HUES64 (cell line): ENCODE measurements around the gene COBL.

ENCODE experiments used
- H3K27ac ChIP-seq: 2 replicates; pipeline ENCODE4 v1.7.0; 2013; ENCODE audit warnings: low read depth, low read length, inconsistent platforms
- H3K27me3 ChIP-seq: 2 replicates; pipeline ENCODE4 v1.6.1; 2013; ENCODE audit warnings: mild to moderate bottlenecking, low read length; ENCODE audit not compliant: insufficient read depth
- H3K36me3 ChIP-seq: 2 replicates; pipeline ENCODE4 v1.6.1; 2013; ENCODE audit warnings: mild to moderate bottlenecking, low read length; ENCODE audit not compliant: insufficient read depth
- H3K4me1 ChIP-seq: 2 replicates; pipeline ENCODE4 v1.6.1; 2013; ENCODE audit warnings: mild to moderate bottlenecking, low read length, moderate library complexity; ENCODE audit not compliant: insufficient read depth
- H3K4me3 ChIP-seq: 2 replicates; pipeline ENCODE4 v1.5.1; 2013; ENCODE audit warnings: mild to moderate bottlenecking, low read length, moderate library complexity
- H3K9ac ChIP-seq: 2 replicates; pipeline ENCODE4 v1.6.1; 2013; ENCODE audit warnings: mild to moderate bottlenecking, low read depth, low read length
- H3K9me3 ChIP-seq: 2 replicates; pipeline ENCODE4 v1.6.1; 2013; ENCODE audit warnings: low read depth, low read length; ENCODE audit not compliant: insufficient read depth
- WGBS: fragments of 150-250, 120-280 bp; methylation state at CpG from one replicate; pipeline ENCODE4 v1.1.7; 2013; ENCODE audit warnings: missing lambda C conversion rate; 5-methylcytosine and 5-hydroxymethylcytosine counted together

COBL gene

GRCh38 chr7:51175316-51175991 lies 141.2 kb downstream of the COBL start:
- WGBS, result 12% methylated on average over 5 of the region's 6 CpGs

GRCh38 chr7:51165337-51165736 lies 151.3 kb downstream of the COBL start:
- Histone ChIP-seq H3K9ac (no peak overlapping the region), H3K4me1 (peaks cover 4% of the 10 kb centered on the region), H3K27ac (no peak overlapping the region), H3K4me3 (no peak overlapping the region), H3K27me3 (no peaks in the 10 kb centered on the region), H3K9me3 (no peaks in the 10 kb centered on the region), H3K36me3 (no peaks in the 10 kb centered on the region)
- no CpG with 5 or more reads among the region's 1 CpG for WGBS

More at GRCh38 chr7:51175316-51175991, 141.2 kb downstream of the COBL start:
- Histone ChIP-seq H3K36me3 (no peaks in the 10 kb centered on the region), H3K4me1 (peaks cover 31% of the 10 kb centered on the region), H3K9me3 (no peaks in the 10 kb centered on the region), H3K4me3 (peak overlapping the region; percentile 5; the same call in 1 of the 2 replicates), H3K27ac (peak overlapping the region; percentile 90), H3K9ac (peak overlapping the region; percentile 35; the same call in 1 of the 2 replicates), H3K27me3 (no peaks in the 10 kb centered on the region)

GRCh38 chr7:51162724-51163329 lies 153.8 kb downstream of the COBL start:
- Histone ChIP-seq H3K27ac (no peak overlapping the region), H3K9ac (no peak overlapping the region)
- WGBS, result 55% methylated on average over 9 of the region's 9 CpGs

GRCh38 chr7:51161937-51162336 lies 154.7 kb downstream of the COBL start:
- no peak overlapping the region for H3K9ac ChIP-seq
- 90% methylated on average over 6 of the region's 6 CpGs for WGBS
- peaks cover 4% of the 10 kb centered on the region for H3K4me1 ChIP-seq

More at GRCh38 chr7:51162724-51163329, 153.8 kb downstream of the COBL start:
- no peaks in the 10 kb centered on the region for H3K27me3 ChIP-seq
- no peak overlapping the region for H3K4me3 ChIP-seq
- H3K36me3 ChIP-seq, result no peaks in the 10 kb centered on the region; the same call in 1 of the 2 replicates
- H3K9me3 ChIP-seq, result no peaks in the 10 kb centered on the region
- peaks cover 4% of the 10 kb centered on the region for H3K4me1 ChIP-seq

GRCh38 chr7:51160990-51161615 lies 155.5 kb downstream of the COBL start:
- Histone ChIP-seq H3K4me1 (peaks cover 4% of the 10 kb centered on the region), H3K27ac (no peak overlapping the region), H3K27me3 (no peaks in the 10 kb centered on the region), H3K36me3 (no peaks in the 10 kb centered on the region; the same call in 1 of the 2 replicates), H3K4me3 (no peak overlapping the region), H3K9ac (no peak overlapping the region), H3K9me3 (no peaks in the 10 kb centered on the region)
- 36% methylated on average over 9 of the region's 9 CpGs for WGBS

More at GRCh38 chr7:51161937-51162336, 154.7 kb downstream of the COBL start:
- no peaks in the 10 kb centered on the region for H3K9me3 ChIP-seq
- H3K36me3 ChIP-seq, result no peaks in the 10 kb centered on the region; the same call in 1 of the 2 replicates
- H3K27me3 ChIP-seq, result no peaks in the 10 kb centered on the region
- no peak overlapping the region for H3K27ac ChIP-seq
- no peak overlapping the region for H3K4me3 ChIP-seq

GRCh38 chr7:51160411-51160810 lies 156.2 kb downstream of the COBL start:
- Histone ChIP-seq H3K4me3 (no peak overlapping the region), H3K9me3 (no peaks in the 10 kb centered on the region), H3K36me3 (no peaks in the 10 kb centered on the region; the same call in 1 of the 2 replicates), H3K27ac (no peak overlapping the region), H3K4me1 (peaks cover 4% of the 10 kb centered on the region), H3K9ac (no peak overlapping the region), H3K27me3 (no peaks in the 10 kb centered on the region)
- 85% methylated on average over 5 of the region's 6 CpGs for WGBS

- no peaks in the 10 kb centered on the region for H3K9me3 ChIP-seq
- no peak overlapping the region for H3K9ac ChIP-seq
- no peak overlapping the region for H3K4me3 ChIP-seq
- WGBS, result 95% methylated on average over 36 of the region's 36 CpGs
- peaks cover 4% of the 10 kb centered on the region for H3K4me1 ChIP-seq
- H3K27ac ChIP-seq, result no peak overlapping the region
- no peaks in the 10 kb centered on the region; the same call in 1 of the 2 replicates for H3K36me3 ChIP-seq
- H3K27me3 ChIP-seq, result no peaks in the 10 kb centered on the region
These were observed 157.7 kb downstream of the COBL start for GRCh38 chr7:51158742-51159445.

GRCh38 chr7:51158211-51158610 lies 158.4 kb downstream of the COBL start:
- Histone ChIP-seq H3K27me3 (no peaks in the 10 kb centered on the region), H3K4me3 (no peak overlapping the region), H3K27ac (no peak overlapping the region), H3K9ac (no peak overlapping the region), H3K9me3 (no peaks in the 10 kb centered on the region), H3K36me3 (no peaks in the 10 kb centered on the region; the same call in 1 of the 2 replicates), H3K4me1 (peaks cover 4% of the 10 kb centered on the region)
- 93% methylated on average over 8 of the region's 8 CpGs for WGBS

- WGBS, result 94% methylated on average over 4 of the region's 4 CpGs
- H3K4me3 ChIP-seq, result no peak overlapping the region
- H3K9ac ChIP-seq, result no peak overlapping the region
These were observed 162.4 kb downstream of the COBL start for GRCh38 chr7:51154201-51154600.

GRCh38 chr7:51152706-51153200 lies 163.9 kb downstream of the COBL start:
- Histone ChIP-seq H3K27me3 (no peaks in the 10 kb centered on the region), H3K9ac (no peak overlapping the region), H3K27ac (no peak overlapping the region), H3K4me1 (peaks cover 6% of the 10 kb centered on the region; the same call in 1 of the 2 replicates), H3K4me3 (no peak overlapping the region), H3K36me3 (no peaks in the 10 kb centered on the region; the same call in 1 of the 2 replicates), H3K9me3 (peaks cover 14% of the 10 kb centered on the region; the same call in 1 of the 2 replicates)
- 72% methylated on average over 3 of the region's 4 CpGs for WGBS

More at GRCh38 chr7:51154201-51154600, 162.4 kb downstream of the COBL start:
- no peaks in the 10 kb centered on the region; the same call in 1 of the 2 replicates for H3K36me3 ChIP-seq
- H3K9me3 ChIP-seq, result 0 out of 2 replicates have a peak, but pooled peaks cover 2% of the 10 kb centered on the region
- no peak overlapping the region for H3K27ac ChIP-seq
- no peaks in the 10 kb centered on the region for H3K27me3 ChIP-seq
- H3K4me1 ChIP-seq, result peaks cover 6% of the 10 kb centered on the region; the same call in 1 of the 2 replicates
